Kidney epithelial cell (primary cell): Measurements from ENCODE around the gene FRS3. TPM values are rescaled to one million over a fixed set of nuclear protein-coding genes. Genes with fewer than 3 reads are reported as not detected.

Source experiments
- DNase-seq: peaks from one replicate; pipeline ENCODE4 v3.0.0-alpha.2; 2010; ENCODE audit warnings: low read depth
- H3K27me3 ChIP-seq: 2 replicates; pipeline ENCODE4 v1.6.0; 2011; ENCODE audit warnings: low read length; ENCODE audit not compliant: control insufficient read depth, insufficient read depth
- H3K36me3 ChIP-seq: 2 replicates; pipeline ENCODE4 v1.5.1; 2011; ENCODE audit warnings: low read length; ENCODE audit not compliant: control insufficient read depth, insufficient read depth
- H3K4me3 ChIP-seq: 2 replicates; pipeline ENCODE4 v1.5.1; 2011; ENCODE audit warnings: low read depth, mild to moderate bottlenecking, control low read depth, low read length
- total RNA-seq: library from RNA; depleted of rRNA; stranded (reverse); fragments of >200 nt; gene quantifications from 2 replicates; pipeline ENCODE4 v1.2.3, GENCODE V29; 2015
- TF ChIP-seq, protein P1 (sequence below): IDR thresholded peaks from 2 replicates; pipeline ENCODE4 v1.5.1; 2011; ENCODE audit warnings: mild to moderate bottlenecking, moderate library complexity, low read length, control low read depth, inconsistent platforms; ENCODE audit not compliant: insufficient read depth, poor library complexity, severe bottlenecking

Gene FRS3
- total RNA-seq, 1 donor from 2014 or later = 2.1 TPM

DNA sequence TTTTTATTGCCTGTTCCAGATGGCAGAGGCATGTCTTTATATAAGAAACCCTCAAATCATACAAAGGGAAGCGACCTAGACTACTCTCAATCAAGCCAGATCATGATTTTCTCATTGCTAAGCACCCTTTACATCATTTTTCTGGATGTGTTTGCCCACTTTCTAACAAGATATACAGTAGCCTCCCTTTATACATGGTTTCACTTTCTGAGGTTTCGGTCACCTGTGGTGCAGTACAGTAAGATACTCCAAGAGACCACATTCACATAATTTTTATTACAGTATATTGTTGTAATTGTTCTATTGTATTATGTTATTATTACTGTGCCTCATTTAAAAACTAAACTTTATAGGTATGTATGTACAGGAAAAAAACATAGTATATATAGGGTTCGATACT lies 31.4 kb upstream of the FRS3 start:
- no peak for DNase-seq
- Histone ChIP-seq H3K36me3 (no peaks in the 10 kb centered on the region), H3K27me3 (no peaks in the 10 kb centered on the region), H3K4me3 (no peak overlapping the region)
- TF ChIP-seq, protein P1, sequence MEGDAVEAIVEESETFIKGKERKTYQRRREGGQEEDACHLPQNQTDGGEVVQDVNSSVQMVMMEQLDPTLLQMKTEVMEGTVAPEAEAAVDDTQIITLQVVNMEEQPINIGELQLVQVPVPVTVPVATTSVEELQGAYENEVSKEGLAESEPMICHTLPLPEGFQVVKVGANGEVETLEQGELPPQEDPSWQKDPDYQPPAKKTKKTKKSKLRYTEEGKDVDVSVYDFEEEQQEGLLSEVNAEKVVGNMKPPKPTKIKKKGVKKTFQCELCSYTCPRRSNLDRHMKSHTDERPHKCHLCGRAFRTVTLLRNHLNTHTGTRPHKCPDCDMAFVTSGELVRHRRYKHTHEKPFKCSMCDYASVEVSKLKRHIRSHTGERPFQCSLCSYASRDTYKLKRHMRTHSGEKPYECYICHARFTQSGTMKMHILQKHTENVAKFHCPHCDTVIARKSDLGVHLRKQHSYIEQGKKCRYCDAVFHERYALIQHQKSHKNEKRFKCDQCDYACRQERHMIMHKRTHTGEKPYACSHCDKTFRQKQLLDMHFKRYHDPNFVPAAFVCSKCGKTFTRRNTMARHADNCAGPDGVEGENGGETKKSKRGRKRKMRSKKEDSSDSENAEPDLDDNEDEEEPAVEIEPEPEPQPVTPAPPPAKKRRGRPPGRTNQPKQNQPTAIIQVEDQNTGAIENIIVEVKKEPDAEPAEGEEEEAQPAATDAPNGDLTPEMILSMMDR = no peak

DNA sequence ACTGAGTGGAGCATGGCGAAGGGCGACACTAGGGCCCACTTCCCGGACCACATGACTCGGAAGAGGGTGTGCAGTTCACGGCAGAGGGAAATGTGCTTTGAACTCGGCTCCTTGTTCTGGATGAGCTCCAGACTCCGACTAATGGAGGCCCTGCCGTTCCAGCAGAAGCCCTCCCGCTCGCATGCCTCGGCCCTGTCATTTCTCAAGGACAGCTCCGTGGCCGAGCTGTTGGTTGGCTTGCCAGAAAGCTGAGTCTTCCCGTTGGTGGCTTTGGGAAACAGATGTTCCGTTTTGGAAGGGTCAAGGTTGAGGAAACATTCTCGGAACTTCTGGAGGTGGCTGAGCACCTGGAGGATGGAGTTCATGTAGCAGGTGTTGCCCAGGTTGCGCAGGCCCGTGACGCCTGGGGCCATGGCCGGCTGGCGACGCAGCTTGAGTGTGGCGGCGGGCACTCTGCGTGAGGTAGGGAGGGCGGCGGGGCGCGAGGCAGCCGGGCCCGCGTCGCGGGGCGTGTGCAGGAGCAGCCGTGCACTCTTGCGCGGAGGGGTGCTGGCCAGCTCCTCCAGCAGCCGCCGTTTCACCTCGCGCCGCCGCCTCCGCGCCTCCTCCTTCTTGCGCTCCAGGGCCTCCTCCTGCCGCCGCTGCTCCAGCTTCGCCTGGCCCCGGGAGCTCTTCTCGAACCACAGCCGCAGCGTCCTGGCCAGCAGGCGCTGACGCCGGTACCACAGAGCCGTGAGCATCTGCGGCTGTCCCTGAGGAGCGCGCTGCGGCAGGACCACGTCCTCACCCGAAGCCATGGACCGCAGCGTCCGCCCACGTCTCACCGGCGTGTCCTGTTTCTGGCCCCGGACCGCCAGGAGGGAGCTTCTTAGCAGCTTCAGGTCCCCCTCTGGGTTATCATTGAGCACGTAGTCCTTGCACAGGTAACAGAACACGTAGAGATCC lies 26.4 kb upstream of the FRS3 start:
- Histone ChIP-seq H3K36me3 (no peaks in the 10 kb centered on the region), H3K4me3 (no peak overlapping the region), H3K27me3 (no peaks in the 10 kb centered on the region)
- DNase-seq = no peak
- TF ChIP-seq, protein P1 = no peak

DNA sequence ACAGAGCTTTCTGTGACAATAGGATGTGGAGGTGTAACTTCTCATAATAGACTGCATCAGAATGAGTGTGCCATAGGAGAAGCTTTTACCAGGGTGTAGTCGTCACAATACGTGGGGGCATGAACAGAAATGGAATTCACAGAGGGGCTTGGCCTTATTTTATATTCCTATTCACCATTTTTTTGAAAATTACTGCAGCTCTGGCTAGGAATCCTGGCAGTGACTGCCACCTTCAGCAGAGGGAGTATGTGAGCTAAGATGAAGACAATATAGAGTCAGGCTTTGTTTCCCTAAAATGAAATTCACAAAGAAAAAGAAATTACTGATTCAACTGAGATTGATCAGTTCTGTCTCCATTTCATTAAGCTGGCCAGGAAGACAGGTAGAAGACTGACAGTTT lies 21.7 kb upstream of the FRS3 start:
- no peak for DNase-seq
- H3K36me3 ChIP-seq = peaks cover under 1% of the 10 kb centered on the region
- H3K27me3 ChIP-seq = no peaks in the 10 kb centered on the region
- no peak overlapping the region for H3K4me3 ChIP-seq
- TF ChIP-seq, protein P1 = peak; percentile 63

DNA sequence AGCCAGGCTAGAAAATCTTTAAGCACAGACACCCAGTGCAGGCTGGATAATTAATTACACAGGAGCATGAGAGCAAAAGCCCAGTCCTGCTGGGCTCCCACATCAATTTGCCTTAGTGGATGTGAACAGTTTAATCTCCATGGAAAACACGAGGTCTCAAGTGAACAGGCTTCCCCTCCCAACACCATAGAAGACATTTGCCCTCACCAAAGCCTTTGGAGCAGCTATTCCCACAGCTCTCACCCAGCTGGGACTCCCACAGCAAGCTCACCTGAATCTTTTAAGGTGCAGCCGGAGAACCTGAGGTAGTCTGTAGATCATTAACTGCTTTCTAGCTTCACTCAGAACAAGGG lies 19.8 kb upstream of the FRS3 start:
- Histone ChIP-seq H3K36me3 (peaks cover 1% of the 10 kb centered on the region), H3K4me3 (no peak overlapping the region), H3K27me3 (no peaks in the 10 kb centered on the region)
- no peak for DNase-seq
- TF ChIP-seq, protein P1 = no peak

DNA sequence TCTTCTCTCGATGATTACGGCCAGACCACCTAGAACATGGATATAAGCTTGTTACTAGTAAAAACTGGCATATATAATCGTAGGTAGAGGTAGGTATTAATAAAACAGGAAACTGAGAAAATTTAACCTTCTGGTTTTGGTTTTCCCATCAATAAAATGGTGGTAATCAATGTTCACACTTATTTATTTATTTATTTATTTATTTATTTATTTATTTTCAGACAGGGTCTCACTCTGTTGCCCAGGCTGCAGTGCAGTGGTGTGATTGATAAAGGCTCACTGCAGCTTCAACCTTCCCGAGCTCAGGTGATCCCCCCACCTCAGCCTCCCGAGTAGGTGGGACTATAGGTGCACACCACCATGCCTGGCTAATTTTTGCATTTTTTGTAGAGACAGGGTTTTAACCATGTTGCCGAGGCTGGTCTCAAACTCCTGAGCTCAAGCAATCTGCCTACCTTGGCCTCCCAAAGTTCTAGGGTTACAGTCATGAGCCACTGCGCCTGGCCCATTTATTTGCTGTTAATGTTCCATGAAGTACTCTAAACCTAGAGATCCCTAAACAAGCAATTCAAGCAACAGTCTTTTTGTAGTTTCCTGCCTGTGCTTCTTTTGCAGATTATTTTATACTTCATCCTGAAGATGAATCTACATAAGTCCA lies 19.3 kb upstream of the FRS3 start:
- TF ChIP-seq, protein P1 = no peak
- H3K27me3 ChIP-seq = no peaks in the 10 kb centered on the region
- no peak overlapping the region for H3K4me3 ChIP-seq
- DNase-seq = no peak
- peaks cover 1% of the 10 kb centered on the region for H3K36me3 ChIP-seq
